ENCODE measurements around the gene CTAGE1.
"Not testable (repeated sequence)": the region's sequence is repeated elsewhere in the genome, so short reads cannot be mapped to it uniquely, and the experiment has no call there.

The CTAGE1 gene

GRCh38 chr18:22453315-22453714 lies 35.6 kb upstream of the CTAGE1 start:
- peaks cover 14% of the 10 kb centered on the region for H3K9me3 ChIP-seq (ENCODE audit: control insufficient read depth, low read length)
- no peak overlapping the region for H3K4me3 ChIP-seq (ENCODE audit: extremely low read depth, insufficient read depth, low read length, poor library complexity, severe bottlenecking)
- 87 to 100% methylated on average over 2 of the region's 5 CpGs for WGBS, 2 experiments (ENCODE audit: insufficient coverage in 2 of 2)
- no peak overlapping the region for H3K27ac ChIP-seq (ENCODE audit: low read depth, low read length, severe bottlenecking)
- peaks cover 7% of the 10 kb centered on the region for H3K4me1 ChIP-seq (ENCODE audit: control insufficient read depth, insufficient read depth, low read length, poor library complexity, severe bottlenecking)
- no peaks in the 10 kb centered on the region for H3K36me3 ChIP-seq (ENCODE audit: control insufficient read depth, insufficient read depth, low read length)

- Histone ChIP-seq H3K27ac (ENCODE audit: low read depth, low read length, severe bottlenecking) (no peak overlapping the region), H3K9me3 (ENCODE audit: control insufficient read depth, low read length) (peaks cover 14% of the 10 kb centered on the region), H3K4me1 (ENCODE audit: control insufficient read depth, insufficient read depth, low read length, poor library complexity, severe bottlenecking) (peaks cover 7% of the 10 kb centered on the region), H3K4me3 (ENCODE audit: extremely low read depth, insufficient read depth, low read length, poor library complexity, severe bottlenecking) (no peak overlapping the region), H3K36me3 (ENCODE audit: control insufficient read depth, insufficient read depth, low read length) (no peaks in the 10 kb centered on the region)
- 64 to 65% methylated on average over 8 of the region's 8 CpGs for WGBS, 2 experiments (ENCODE audit: insufficient coverage in 2 of 2)
These were observed 34.5 kb upstream of the CTAGE1 start for GRCh38 chr18:22452226-22452668.

GRCh38 chr18:22451796-22452195 lies 34.1 kb upstream of the CTAGE1 start:
- Histone ChIP-seq H3K36me3 (ENCODE audit: control insufficient read depth, insufficient read depth, low read length) (no peaks in the 10 kb centered on the region), H3K4me1 (ENCODE audit: control insufficient read depth, insufficient read depth, low read length, poor library complexity, severe bottlenecking) (peaks cover 3% of the 10 kb centered on the region), H3K27ac (ENCODE audit: low read depth, low read length, severe bottlenecking) (no peak overlapping the region), H3K9me3 (ENCODE audit: control insufficient read depth, low read length) (peaks cover 14% of the 10 kb centered on the region), H3K4me3 (ENCODE audit: extremely low read depth, insufficient read depth, low read length, poor library complexity, severe bottlenecking) (no peak overlapping the region)
- 46 to 63% methylated on average over 2 to 4 of the region's 7 CpGs for WGBS, 2 experiments (ENCODE audit: insufficient coverage in 2 of 2)

- H3K27ac ChIP-seq (ENCODE audit: low read depth, low read length, severe bottlenecking); H3K36me3 ChIP-seq (ENCODE audit: control insufficient read depth, insufficient read depth, low read length); H3K4me1 ChIP-seq (ENCODE audit: control insufficient read depth, insufficient read depth, low read length, poor library complexity, severe bottlenecking); H3K4me3 ChIP-seq (ENCODE audit: extremely low read depth, insufficient read depth, low read length, poor library complexity, severe bottlenecking): not testable (repeated sequence)
- H3K9me3 ChIP-seq (ENCODE audit: control insufficient read depth, low read length) = peaks cover 14% of the 10 kb centered on the region
- 94 to 100% methylated on average over 1 to 3 of the region's 3 CpGs for WGBS, 2 experiments (ENCODE audit: insufficient coverage in 2 of 2)
These were observed 33.1 kb upstream of the CTAGE1 start for GRCh38 chr18:22450766-22451165.

GRCh38 chr18:22450318-22450717 lies 32.6 kb upstream of the CTAGE1 start:
- 83 to 100% methylated on average over 1 of the region's 1 CpG for WGBS, 2 experiments (ENCODE audit: insufficient coverage in 2 of 2)
- H3K4me3 ChIP-seq (ENCODE audit: extremely low read depth, insufficient read depth, low read length, poor library complexity, severe bottlenecking); H3K27ac ChIP-seq (ENCODE audit: low read depth, low read length, severe bottlenecking); H3K4me1 ChIP-seq (ENCODE audit: control insufficient read depth, insufficient read depth, low read length, poor library complexity, severe bottlenecking); H3K36me3 ChIP-seq (ENCODE audit: control insufficient read depth, insufficient read depth, low read length): not testable (repeated sequence)
- peaks cover 14% of the 10 kb centered on the region for H3K9me3 ChIP-seq (ENCODE audit: control insufficient read depth, low read length)

- peaks cover 14% of the 10 kb centered on the region for H3K9me3 ChIP-seq (ENCODE audit: control insufficient read depth, low read length)
- H3K27ac ChIP-seq (ENCODE audit: low read depth, low read length, severe bottlenecking); H3K4me1 ChIP-seq (ENCODE audit: control insufficient read depth, insufficient read depth, low read length, poor library complexity, severe bottlenecking); H3K36me3 ChIP-seq (ENCODE audit: control insufficient read depth, insufficient read depth, low read length); H3K4me3 ChIP-seq (ENCODE audit: extremely low read depth, insufficient read depth, low read length, poor library complexity, severe bottlenecking): not testable (repeated sequence)
These were observed 32.0 kb upstream of the CTAGE1 start for GRCh38 chr18:22449753-22450152.

GRCh38 chr18:22448238-22448637 lies 30.5 kb upstream of the CTAGE1 start:
- H3K4me3 ChIP-seq (ENCODE audit: extremely low read depth, insufficient read depth, low read length, poor library complexity, severe bottlenecking) = no peak overlapping the region
- H3K9me3 ChIP-seq (ENCODE audit: control insufficient read depth, low read length) = peaks cover 14% of the 10 kb centered on the region
- no peaks in the 10 kb centered on the region for H3K36me3 ChIP-seq (ENCODE audit: control insufficient read depth, insufficient read depth, low read length)
- H3K27ac ChIP-seq (ENCODE audit: low read depth, low read length, severe bottlenecking) = no peak overlapping the region
- no peaks in the 10 kb centered on the region for H3K4me1 ChIP-seq (ENCODE audit: control insufficient read depth, insufficient read depth, low read length, poor library complexity, severe bottlenecking)

- WGBS, 2 experiments (ENCODE audit: insufficient coverage in 2 of 2) = 80% methylated on average over 1 of the region's 4 CpGs; no CpG with 5 or more reads in 1 of the 2 experiments
- Histone ChIP-seq H3K4me3 (ENCODE audit: extremely low read depth, insufficient read depth, low read length, poor library complexity, severe bottlenecking) (no peak overlapping the region), H3K4me1 (ENCODE audit: control insufficient read depth, insufficient read depth, low read length, poor library complexity, severe bottlenecking) (no peaks in the 10 kb centered on the region), H3K9me3 (ENCODE audit: control insufficient read depth, low read length) (peaks cover 14% of the 10 kb centered on the region), H3K27ac (ENCODE audit: low read depth, low read length, severe bottlenecking) (no peak overlapping the region), H3K36me3 (ENCODE audit: control insufficient read depth, insufficient read depth, low read length) (no peaks in the 10 kb centered on the region)
These were observed 30.1 kb upstream of the CTAGE1 start for GRCh38 chr18:22447792-22448191.

- H3K9me3 ChIP-seq (ENCODE audit: control insufficient read depth, low read length) = peaks cover 14% of the 10 kb centered on the region
- no peaks in the 10 kb centered on the region for H3K36me3 ChIP-seq (ENCODE audit: control insufficient read depth, insufficient read depth, low read length)
- WGBS, 2 experiments (ENCODE audit: insufficient coverage in 2 of 2) = 86 to 98% methylated on average over 4 of the region's 4 CpGs
- no peak overlapping the region for H3K4me3 ChIP-seq (ENCODE audit: extremely low read depth, insufficient read depth, low read length, poor library complexity, severe bottlenecking)
- H3K27ac ChIP-seq (ENCODE audit: low read depth, low read length, severe bottlenecking) = no peak overlapping the region
- H3K4me1 ChIP-seq (ENCODE audit: control insufficient read depth, insufficient read depth, low read length, poor library complexity, severe bottlenecking) = no peaks in the 10 kb centered on the region
These were observed 29.2 kb upstream of the CTAGE1 start for GRCh38 chr18:22446911-22447310.

- H3K4me3 ChIP-seq (ENCODE audit: extremely low read depth, insufficient read depth, low read length, poor library complexity, severe bottlenecking) = no peak overlapping the region
- H3K36me3 ChIP-seq (ENCODE audit: control insufficient read depth, insufficient read depth, low read length) = no peaks in the 10 kb centered on the region
- peaks cover 14% of the 10 kb centered on the region for H3K9me3 ChIP-seq (ENCODE audit: control insufficient read depth, low read length)
- H3K27ac ChIP-seq (ENCODE audit: low read depth, low read length, severe bottlenecking) = no peak overlapping the region
- 95 to 99% methylated on average over 5 to 6 of the region's 6 CpGs for WGBS, 2 experiments (ENCODE audit: insufficient coverage in 2 of 2)
- no peaks in the 10 kb centered on the region for H3K4me1 ChIP-seq (ENCODE audit: control insufficient read depth, insufficient read depth, low read length, poor library complexity, severe bottlenecking)
These were observed 28.6 kb upstream of the CTAGE1 start for GRCh38 chr18:22446325-22446724.

- Histone ChIP-seq H3K9me3 (ENCODE audit: control insufficient read depth, low read length) (no peaks in the 10 kb centered on the region), H3K27ac (ENCODE audit: low read depth, low read length, severe bottlenecking) (no peak overlapping the region), H3K4me3 (ENCODE audit: extremely low read depth, insufficient read depth, low read length, poor library complexity, severe bottlenecking) (no peak overlapping the region), H3K36me3 (ENCODE audit: control insufficient read depth, insufficient read depth, low read length) (no peaks in the 10 kb centered on the region), H3K4me1 (ENCODE audit: control insufficient read depth, insufficient read depth, low read length, poor library complexity, severe bottlenecking) (no peaks in the 10 kb centered on the region)
These were observed 23.9 kb upstream of the CTAGE1 start for GRCh38 chr18:22441638-22442037.

- Histone ChIP-seq H3K4me1 (ENCODE audit: control insufficient read depth, insufficient read depth, low read length, poor library complexity, severe bottlenecking) (no peaks in the 10 kb centered on the region), H3K36me3 (ENCODE audit: control insufficient read depth, insufficient read depth, low read length) (no peaks in the 10 kb centered on the region), H3K4me3 (ENCODE audit: extremely low read depth, insufficient read depth, low read length, poor library complexity, severe bottlenecking) (no peak overlapping the region), H3K9me3 (ENCODE audit: control insufficient read depth, low read length) (no peaks in the 10 kb centered on the region), H3K27ac (ENCODE audit: low read depth, low read length, severe bottlenecking) (no peak overlapping the region)
These were observed 21.7 kb upstream of the CTAGE1 start for GRCh38 chr18:22439447-22439846.

All from mesodermal cell (in vitro differentiated cells).